GM12878 (cell line): ENCODE measurements around the gene LACRT. TPM values are rescaled to one million over a fixed set of nuclear protein-coding genes. Genes with fewer than 3 reads are reported as not detected.

ENCODE experiments used
- ATAC-seq: fragments of 200-7000 bp; cut with Tn5 transposase; 3 replicates; pipeline ENCODE4 v1.9.1; 2020; ENCODE audit warnings: mild to moderate bottlenecking, moderate library complexity
- BruUV-seq: library from RNA; stranded (reverse); fragments of 400-500 nt; replicated peaks from 2 replicates; lab custom pipeline; 2021; lab: Mats Ljungman, UMichigan
- CTCF ChIA-PET: fragments of 300-600 bp; sonication (Branson Sonifier 250); formaldehyde crosslinking; extraction: SDS; loops from one replicate; lab custom pipeline; 2021; ENCODE audit warnings: inconsistent platforms; lab: Yijun Ruan, JAX
- POLR2A ChIA-PET: fragments of 350-600 bp; formaldehyde crosslinking; extraction: SDS; loops from one replicate; lab custom pipeline; 2021; ENCODE audit warnings: inconsistent platforms; lab: Charles Lee
- RAD21 ChIA-PET: fragments of 300-600 bp; sonication (Branson Sonifier 250); formaldehyde crosslinking; loops from one replicate; lab custom pipeline; 2023; ENCODE audit warnings: antibody characterized with exemption; ENCODE audit not compliant: unreplicated experiment; lab: Charles Lee
- SMC1A ChIA-PET: fragments of 300-600 bp; sonication (Branson Sonifier 250); formaldehyde crosslinking; loops from one replicate; lab custom pipeline; 2023; ENCODE audit not compliant: unreplicated experiment, uncharacterized antibody; lab: Charles Lee
- DNase-seq: peaks from one replicate; pipeline ENCODE4 v3.0.0-alpha.2; 2011; ENCODE audit warnings: low read depth, low spot score
- FAIRE-seq: peaks from 3 replicates; lab custom pipeline; 2011; peaks lifted over from hg19 to GRCh38; lab: Jason Lieb, UNC
- H2AFZ ChIP-seq: 2 replicates; pipeline ENCODE4 v1.6.0; 2011; ENCODE audit warnings: low read depth, low read length, control low read depth; ENCODE audit not compliant: control insufficient read depth
- H3K27ac ChIP-seq: 2 replicates; pipeline ENCODE4 v1.5.1; 2011; ENCODE audit warnings: control low read depth; ENCODE audit not compliant: control insufficient read depth, insufficient read depth
- H3K27me3 ChIP-seq, 2 experiments: replicated peaks in 1 of 2; 2 replicates each; pipeline versions ENCODE4 v1.6.0 to v1.6.1; 2011; ENCODE audit warnings: low read length in 1 of 2; ENCODE audit not compliant: control insufficient read depth in 2 of 2, insufficient read depth in 2 of 2
- H3K36me3 ChIP-seq, 2 experiments: 2 replicates each; pipeline ENCODE4 v1.5.1; 2011; ENCODE audit warnings: low read length in 1 of 2; ENCODE audit not compliant: control insufficient read depth in 2 of 2, insufficient read depth in 2 of 2
- H3K4me1 ChIP-seq: 2 replicates; pipeline ENCODE4 v1.6.1; 2011; ENCODE audit warnings: mild to moderate bottlenecking, low read length, moderate library complexity, mixed read lengths; ENCODE audit not compliant: control insufficient read depth, insufficient read depth
- H3K4me2 ChIP-seq: 2 replicates; pipeline ENCODE4 v1.6.0; 2011; ENCODE audit warnings: control low read depth; ENCODE audit not compliant: control insufficient read depth, insufficient read depth
- H3K4me3 ChIP-seq: fragments of 200-600 bp; sonication (generic); 2 replicates; pipeline ENCODE4 v1.5.1; 2016
- H3K79me2 ChIP-seq: 2 replicates; pipeline ENCODE4 v1.6.0; 2011; ENCODE audit warnings: low read length; ENCODE audit not compliant: control insufficient read depth, insufficient read depth
- H3K9ac ChIP-seq: 2 replicates; pipeline ENCODE4 v1.8.0; 2011; ENCODE audit warnings: low read length, control low read depth, mixed read lengths; ENCODE audit not compliant: control insufficient read depth, insufficient read depth
- H3K9me3 ChIP-seq: replicated peaks from 3 replicates; pipeline ENCODE4 v1.5.1; 2011; ENCODE audit warnings: mild to moderate bottlenecking, low read length; ENCODE audit not compliant: control insufficient read depth, insufficient read depth
- H4K20me1 ChIP-seq: 2 replicates; pipeline ENCODE4 v1.6.0; 2011; ENCODE audit not compliant: control insufficient read depth, insufficient read depth
- BHLHE40 ChIP-seq, 2 experiments: fragments of 450-650 bp in 1 of 2; IDR thresholded peaks; 2 replicates each; pipeline ENCODE4 v1.6.1; 2011 to 2017; ENCODE audit warnings: low read depth in 2 of 2, borderline replicate concordance in 1 of 2, improper control_type of control experiment in 1 of 2, low read length in 1 of 2, mild to moderate bottlenecking in 1 of 2
- IRF4 ChIP-seq: IDR thresholded peaks from 2 replicates; pipeline ENCODE4 v1.6.1; 2011; ENCODE audit warnings: low read depth, low read length
- PML ChIP-seq: IDR thresholded peaks from 2 replicates; pipeline ENCODE4 v1.6.1; 2012; ENCODE audit warnings: low read length, inconsistent platforms
- SMC3 ChIP-seq: IDR thresholded peaks from 2 replicates; pipeline ENCODE4 v1.6.1; 2011; ENCODE audit warnings: low read length, improper control_type of control experiment, borderline replicate concordance
- SREBF1 ChIP-seq: IDR thresholded peaks from 2 replicates; pipeline ENCODE4 v1.6.1; 2012; ENCODE audit warnings: mild to moderate bottlenecking, low read length
- STAT3 ChIP-seq: IDR thresholded peaks from 2 replicates; pipeline ENCODE4 v1.6.1; 2011; ENCODE audit warnings: low read depth, low read length, improper control_type of control experiment
- TCF12 ChIP-seq: IDR thresholded peaks from 2 replicates; pipeline ENCODE4 v1.6.1; 2011; ENCODE audit warnings: low read depth, mild to moderate bottlenecking, low read length
- ZBTB11 ChIP-seq: fragments of 450-650 bp; formaldehyde crosslinking; IDR thresholded peaks from 2 replicates; pipeline ENCODE4 v1.5.0; 2022; ENCODE audit warnings: mild to moderate bottlenecking, missing genetic modification characterization
- WGBS: methylation state at CpG from one replicate; pipeline ENCODE4 v1.1.6; 2016; ENCODE audit warnings: low lambda C conversion rate; ENCODE audit not compliant: insufficient replicate concordance, insufficient coverage; ENCODE audit errors: missing lambda C conversion rate; 5-methylcytosine and 5-hydroxymethylcytosine counted together
- in situ Hi-C: fragments of 300-500 bp; cut with MboI; formaldehyde crosslinking; loops from 9 replicates; pipeline ENCODE4 v1.14.3; 2018; ENCODE audit warnings: mixed read lengths
- intact Hi-C: fragments of 100-400 bp; cut with micrococcal nuclease; formaldehyde crosslinking; loops from one replicate; pipeline ENCODE4 v1.14.2; 2022; ENCODE audit not compliant: unreplicated experiment
- polyA plus RNA-seq, 11 experiments: library from polyadenylated mRNA; depleted of rRNA in 4 of 11; unstranded in 6 of 11; stranded (reverse) in 5 of 11; fragments of >200 nt; fragmentation: Nextera tagmentation in 4 of 11; fragmentation: Illumina TruSeq in 1 of 11; extraction: Ambion mirVana in 4 of 11; extraction: Trizol in 1 of 11; gene quantifications; 1 replicate in 1 of 11; 2 replicates in 10 of 11; pipeline versions ENCODE4 v1.2.1 to v1.2.3, GENCODE V29; 2011 to 2016; ENCODE audit warnings: inconsistent platforms in 2 of 11, missing spikeins in 2 of 11, low read depth in 1 of 11
- total RNA-seq, 4 experiments: library from RNA; depleted of rRNA in 3 of 4; stranded (reverse); fragments of >200 nt in 3 of 4; fragmentation: Illumina TruSeq in 1 of 4; extraction: Trizol in 1 of 4; gene quantifications; 2 replicates each; pipeline versions ENCODE4 v1.2.1 to v1.2.3, GENCODE V29; 2013 to 2021
- TF ChIP-seq, protein P1 (sequence below): fragments of 450-650 bp; IDR thresholded peaks from 2 replicates; pipeline ENCODE4 v1.6.1; 2017; ENCODE audit warnings: mild to moderate bottlenecking
- TF ChIP-seq, protein P2 (sequence below), 3 experiments: IDR thresholded peaks in 2 of 3; conservative IDR thresholded peaks in 1 of 3; 2 replicates each; pipeline ENCODE4 v1.5.1; 2011; ENCODE audit warnings: low read depth in 3 of 3, low read length in 3 of 3, mild to moderate bottlenecking in 3 of 3, control low read depth in 2 of 3, moderate library complexity in 2 of 3, inconsistent platforms in 1 of 3, mixed read lengths in 1 of 3; ENCODE audit not compliant: control insufficient read depth in 2 of 3, insufficient read depth in 1 of 3; ENCODE audit errors: extremely low read depth in 1 of 3
- TF ChIP-seq, protein P3 (sequence below): fragments of 450-650 bp; IDR thresholded peaks from 2 replicates; pipeline ENCODE4 v1.6.1; 2018; ENCODE audit warnings: mild to moderate bottlenecking, low read depth, moderate library complexity; ENCODE audit not compliant: partially characterized antibody

Gene LACRT
- total and polyA plus RNA-seq, 10 of the 15 experiments (the other 5 are each of a cell fraction or from before 2014, with no cell fraction given) = not detected

GRCh38 chr12:54648265-54648664 is 13.6 kb upstream of the LACRT start, which contains the start of gene DCD:
TSS of gene DCD (minus strand) at chr12:54648365. CDS start at chr12:54648303, 62 bp downstream.
- intact Hi-C loops (no loop called here), in situ Hi-C loops (no loop called here)
- Histone ChIP-seq H4K20me1 (no peaks in the 10 kb centered on the region), H3K27me3 (no peaks in the 10 kb centered on the region; a peak in 1 of 4 replicates), H3K9ac (no peak within 1 kb of the TSS), H3K9me3 (no peaks in the 10 kb centered on the region), H3K79me2 (no peaks in the 10 kb centered on the region), H2AFZ (no peak within 1 kb of the TSS), H3K4me3 (no peak within 1 kb of the TSS), H3K4me2 (no peak within 1 kb of the TSS), H3K36me3 (no peaks in the 10 kb centered on the region), H3K4me1 (no peaks in the 10 kb centered on the region; the same call in 1 of the 2 replicates), H3K27ac (no peak within 1 kb of the TSS)
- ChIA-PET CTCF (no interaction called here), RAD21 (no interaction called here), POLR2A (no interaction called here), SMC1A (no interaction called here)
- DNase-seq = no peak
- BruUV-seq = no TSS peak
- TF ChIP-seq, protein P1, sequence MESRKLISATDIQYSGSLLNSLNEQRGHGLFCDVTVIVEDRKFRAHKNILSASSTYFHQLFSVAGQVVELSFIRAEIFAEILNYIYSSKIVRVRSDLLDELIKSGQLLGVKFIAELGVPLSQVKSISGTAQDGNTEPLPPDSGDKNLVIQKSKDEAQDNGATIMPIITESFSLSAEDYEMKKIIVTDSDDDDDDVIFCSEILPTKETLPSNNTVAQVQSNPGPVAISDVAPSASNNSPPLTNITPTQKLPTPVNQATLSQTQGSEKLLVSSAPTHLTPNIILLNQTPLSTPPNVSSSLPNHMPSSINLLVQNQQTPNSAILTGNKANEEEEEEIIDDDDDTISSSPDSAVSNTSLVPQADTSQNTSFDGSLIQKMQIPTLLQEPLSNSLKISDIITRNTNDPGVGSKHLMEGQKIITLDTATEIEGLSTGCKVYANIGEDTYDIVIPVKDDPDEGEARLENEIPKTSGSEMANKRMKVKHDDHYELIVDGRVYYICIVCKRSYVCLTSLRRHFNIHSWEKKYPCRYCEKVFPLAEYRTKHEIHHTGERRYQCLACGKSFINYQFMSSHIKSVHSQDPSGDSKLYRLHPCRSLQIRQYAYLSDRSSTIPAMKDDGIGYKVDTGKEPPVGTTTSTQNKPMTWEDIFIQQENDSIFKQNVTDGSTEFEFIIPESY = no peak
- TF ChIP-seq PML = no peak
- TF ChIP-seq, protein P2, sequence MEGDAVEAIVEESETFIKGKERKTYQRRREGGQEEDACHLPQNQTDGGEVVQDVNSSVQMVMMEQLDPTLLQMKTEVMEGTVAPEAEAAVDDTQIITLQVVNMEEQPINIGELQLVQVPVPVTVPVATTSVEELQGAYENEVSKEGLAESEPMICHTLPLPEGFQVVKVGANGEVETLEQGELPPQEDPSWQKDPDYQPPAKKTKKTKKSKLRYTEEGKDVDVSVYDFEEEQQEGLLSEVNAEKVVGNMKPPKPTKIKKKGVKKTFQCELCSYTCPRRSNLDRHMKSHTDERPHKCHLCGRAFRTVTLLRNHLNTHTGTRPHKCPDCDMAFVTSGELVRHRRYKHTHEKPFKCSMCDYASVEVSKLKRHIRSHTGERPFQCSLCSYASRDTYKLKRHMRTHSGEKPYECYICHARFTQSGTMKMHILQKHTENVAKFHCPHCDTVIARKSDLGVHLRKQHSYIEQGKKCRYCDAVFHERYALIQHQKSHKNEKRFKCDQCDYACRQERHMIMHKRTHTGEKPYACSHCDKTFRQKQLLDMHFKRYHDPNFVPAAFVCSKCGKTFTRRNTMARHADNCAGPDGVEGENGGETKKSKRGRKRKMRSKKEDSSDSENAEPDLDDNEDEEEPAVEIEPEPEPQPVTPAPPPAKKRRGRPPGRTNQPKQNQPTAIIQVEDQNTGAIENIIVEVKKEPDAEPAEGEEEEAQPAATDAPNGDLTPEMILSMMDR (IDR thresholded peaks at IDR 0.05 in 2 of 3, conservative IDR thresholded peaks at IDR 0.05 in 1 of 3; ENCODE audit: control insufficient read depth in 2 of 3, extremely low read depth in 1 of 3, insufficient read depth in 1 of 3, low read depth in 3 of 3, low read length in 3 of 3) = no peak
- no peak for TF ChIP-seq BHLHE40 (IDR thresholded peaks at IDR 0.05; ENCODE audit: borderline replicate concordance in 1 of 2, low read depth in 2 of 2, low read length in 1 of 2)
- TF ChIP-seq, protein P3, sequence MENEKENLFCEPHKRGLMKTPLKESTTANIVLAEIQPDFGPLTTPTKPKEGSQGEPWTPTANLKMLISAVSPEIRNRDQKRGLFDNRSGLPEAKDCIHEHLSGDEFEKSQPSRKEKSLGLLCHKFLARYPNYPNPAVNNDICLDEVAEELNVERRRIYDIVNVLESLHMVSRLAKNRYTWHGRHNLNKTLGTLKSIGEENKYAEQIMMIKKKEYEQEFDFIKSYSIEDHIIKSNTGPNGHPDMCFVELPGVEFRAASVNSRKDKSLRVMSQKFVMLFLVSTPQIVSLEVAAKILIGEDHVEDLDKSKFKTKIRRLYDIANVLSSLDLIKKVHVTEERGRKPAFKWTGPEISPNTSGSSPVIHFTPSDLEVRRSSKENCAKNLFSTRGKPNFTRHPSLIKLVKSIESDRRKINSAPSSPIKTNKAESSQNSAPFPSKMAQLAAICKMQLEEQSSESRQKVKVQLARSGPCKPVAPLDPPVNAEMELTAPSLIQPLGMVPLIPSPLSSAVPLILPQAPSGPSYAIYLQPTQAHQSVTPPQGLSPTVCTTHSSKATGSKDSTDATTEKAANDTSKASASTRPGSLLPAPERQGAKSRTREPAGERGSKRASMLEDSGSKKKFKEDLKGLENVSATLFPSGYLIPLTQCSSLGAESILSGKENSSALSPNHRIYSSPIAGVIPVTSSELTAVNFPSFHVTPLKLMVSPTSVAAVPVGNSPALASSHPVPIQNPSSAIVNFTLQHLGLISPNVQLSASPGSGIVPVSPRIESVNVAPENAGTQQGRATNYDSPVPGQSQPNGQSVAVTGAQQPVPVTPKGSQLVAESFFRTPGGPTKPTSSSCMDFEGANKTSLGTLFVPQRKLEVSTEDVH = no peak
- TF ChIP-seq ZBTB11 (CRISPR knock-in tag) = no peak
- TF ChIP-seq SREBF1 = no peak
- TF ChIP-seq IRF4 = no peak
- TF ChIP-seq TCF12 = no peak
- no peak for TF ChIP-seq SMC3
- no peak for TF ChIP-seq STAT3
- no peak for FAIRE-seq
- ATAC-seq = no peak
- WGBS = 0% methylated on average over 2 of the region's 2 CpGs
